Stimulated activated CD4-positive, alpha-beta T cell treated with anti-CD3 and anti-CD28 coated beads, Interleukin-15, amount 100 ng/mL, for 1 hour (primary cell): ENCODE results near the gene CTDSPL.
A peak's percentile ranks its signal among the peaks of the same experiment; 100 is the strongest.
"Not testable (repeated sequence)": the region's sequence is repeated elsewhere in the genome, so short reads cannot be mapped to it uniquely, and the experiment has no call there.

Experiments used
- DNase-seq, 2 donors: peaks; one replicate each; pipeline ENCODE4 v3.0.0-alpha.2; 2020; ENCODE audit warnings: low read depth in 1 of 2, low spot score in 1 of 2

Gene CTDSPL

GRCh38 chr3:37985637-37986320 lies 124.1 kb downstream of the CTDSPL start:
- DNase-seq: no peak

GRCh38 chr3:37986479-37987314 lies 125.0 kb downstream of the CTDSPL start:
- no peak for DNase-seq

GRCh38 chr3:37987315-37987697 lies 125.6 kb downstream of the CTDSPL start:
- DNase-seq: no peak

GRCh38 chr3:37987751-37988179 lies 126.1 kb downstream of the CTDSPL start:
- DNase-seq: no peak

- DNase-seq: not testable (repeated sequence)
Observed at GRCh38 chr3:37988376-37988775, 126.7 kb downstream of the CTDSPL start.

- no peak for DNase-seq
Observed at GRCh38 chr3:37988931-37989525, 127.3 kb downstream of the CTDSPL start.

GRCh38 chr3:37989821-37990480 lies 128.3 kb downstream of the CTDSPL start:
- DNase-seq: no peak

- DNase-seq: no peak
Observed at GRCh38 chr3:37990527-37990926, 128.8 kb downstream of the CTDSPL start, which contains the start of gene VILL. Gene VILL, plus strand, starts transcription at chr3:37990786. Its CDS starts 2,887 bp downstream, at chr3:37993673.

GRCh38 chr3:37991109-37991508 lies 129.4 kb downstream of the CTDSPL start:
- no peak for DNase-seq

GRCh38 chr3:37991823-37992222 lies 130.1 kb downstream of the CTDSPL start:
- DNase-seq: no peak

GRCh38 chr3:37992271-37993066 lies 130.8 kb downstream of the CTDSPL start:
- no peak for DNase-seq

- no peak for DNase-seq
Observed at GRCh38 chr3:37993067-37993455, 131.4 kb downstream of the CTDSPL start.

- no peak for DNase-seq
Observed at GRCh38 chr3:37993460-37993819, 131.8 kb downstream of the CTDSPL start.

- peak; percentile 22 to 50 for DNase-seq
Observed at GRCh38 chr3:37993820-37994638, 132.3 kb downstream of the CTDSPL start.

GRCh38 chr3:37994639-37994972 lies 132.9 kb downstream of the CTDSPL start:
- DNase-seq: no peak

- DNase-seq: no peak
Observed at GRCh38 chr3:37995652-37996641, 134.3 kb downstream of the CTDSPL start.

- DNase-seq: peak; percentile 54 to 65
Observed at GRCh38 chr3:37996785-37997301, 135.2 kb downstream of the CTDSPL start.

- no peak for DNase-seq
Observed at GRCh38 chr3:37997342-37997741, 135.7 kb downstream of the CTDSPL start.
